Raji (cell line): ENCODE results near the gene PASK.
A peak's percentile ranks its signal among the peaks of the same experiment; 100 is the strongest.

Source experiments
- POLR2A ChIP-seq: IDR thresholded peaks from 2 replicates; pipeline ENCODE4 v1.6.1; 2011; ENCODE audit warnings: low read depth, low read length, control low read depth; ENCODE audit not compliant: insufficient read depth

PASK gene

GRCh38 chr2:241148891-241149674 is at the start of gene PASK:
PASK (minus strand) TSS chr2:241149472; CDS start chr2:241143032, 6,440 bp downstream.
- TF ChIP-seq POLR2A = peak; percentile 56

- no peak for TF ChIP-seq POLR2A
Measured at GRCh38 chr2:241198381-241199279, 49.4 kb upstream of the PASK start.

GRCh38 chr2:241197947-241198346 is 48.7 kb upstream of the PASK start:
- no peak for TF ChIP-seq POLR2A

GRCh38 chr2:241195506-241196130 is 46.3 kb upstream of the PASK start:
- TF ChIP-seq POLR2A = no peak

GRCh38 chr2:241194811-241195210 is 45.5 kb upstream of the PASK start:
- no peak for TF ChIP-seq POLR2A

- no peak for TF ChIP-seq POLR2A
Measured at GRCh38 chr2:241193271-241193670, 44.0 kb upstream of the PASK start.

GRCh38 chr2:241191081-241191480 is 41.8 kb upstream of the PASK start:
- no peak for TF ChIP-seq POLR2A

DNA sequence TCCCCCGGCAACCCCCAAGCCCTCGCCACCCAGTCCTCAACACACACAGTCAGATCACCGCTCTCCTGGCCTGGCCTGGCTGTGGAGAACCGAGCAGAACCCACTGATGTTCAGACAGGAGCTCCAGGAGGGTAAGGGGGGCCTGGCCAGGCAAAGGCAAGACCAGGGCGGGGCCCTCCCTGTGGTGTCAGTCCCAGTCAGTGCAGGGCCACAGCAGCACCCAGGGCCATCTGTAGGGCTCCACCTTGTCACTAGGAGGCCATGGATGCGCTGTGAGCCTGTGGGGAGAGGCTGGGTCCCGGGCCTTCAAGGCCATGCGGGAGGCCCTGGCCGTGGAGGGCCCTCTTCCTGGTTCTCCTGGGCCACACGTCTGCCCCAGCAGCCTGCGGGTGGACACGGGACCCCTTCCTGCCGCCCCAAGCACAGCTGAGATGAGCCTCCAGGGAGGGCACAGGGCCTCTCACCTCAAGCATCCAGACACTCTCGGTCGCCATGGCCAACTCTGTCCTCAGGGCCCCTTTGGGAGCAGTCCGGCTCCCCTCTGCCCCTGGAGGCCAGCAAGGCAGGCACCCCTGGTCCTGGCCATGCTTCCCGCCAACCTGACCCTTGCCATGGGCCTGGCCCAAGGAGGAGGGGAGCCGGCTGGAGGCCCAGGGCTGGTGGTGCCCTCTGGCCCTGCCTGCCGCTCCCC is 41.2 kb upstream of the PASK start:
- no peak for TF ChIP-seq POLR2A

DNA sequence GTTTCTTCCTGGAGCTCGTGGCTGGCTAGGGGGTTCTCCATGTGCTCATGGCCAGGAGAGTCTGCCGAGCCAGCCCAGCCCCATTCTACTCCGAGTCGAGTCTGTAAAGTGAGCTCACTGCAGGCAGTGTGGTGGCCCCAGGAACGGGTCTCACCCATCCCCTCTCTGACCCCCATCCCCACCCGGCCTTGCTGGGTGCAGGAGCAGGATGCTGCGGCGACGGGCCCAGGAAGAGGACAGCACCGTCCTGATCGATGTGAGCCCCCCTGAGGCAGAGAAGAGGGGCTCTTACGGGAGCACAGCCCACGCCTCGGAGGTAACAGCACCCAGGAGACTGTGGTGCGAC is 40.6 kb upstream of the PASK start:
- TF ChIP-seq POLR2A = no peak

DNA sequence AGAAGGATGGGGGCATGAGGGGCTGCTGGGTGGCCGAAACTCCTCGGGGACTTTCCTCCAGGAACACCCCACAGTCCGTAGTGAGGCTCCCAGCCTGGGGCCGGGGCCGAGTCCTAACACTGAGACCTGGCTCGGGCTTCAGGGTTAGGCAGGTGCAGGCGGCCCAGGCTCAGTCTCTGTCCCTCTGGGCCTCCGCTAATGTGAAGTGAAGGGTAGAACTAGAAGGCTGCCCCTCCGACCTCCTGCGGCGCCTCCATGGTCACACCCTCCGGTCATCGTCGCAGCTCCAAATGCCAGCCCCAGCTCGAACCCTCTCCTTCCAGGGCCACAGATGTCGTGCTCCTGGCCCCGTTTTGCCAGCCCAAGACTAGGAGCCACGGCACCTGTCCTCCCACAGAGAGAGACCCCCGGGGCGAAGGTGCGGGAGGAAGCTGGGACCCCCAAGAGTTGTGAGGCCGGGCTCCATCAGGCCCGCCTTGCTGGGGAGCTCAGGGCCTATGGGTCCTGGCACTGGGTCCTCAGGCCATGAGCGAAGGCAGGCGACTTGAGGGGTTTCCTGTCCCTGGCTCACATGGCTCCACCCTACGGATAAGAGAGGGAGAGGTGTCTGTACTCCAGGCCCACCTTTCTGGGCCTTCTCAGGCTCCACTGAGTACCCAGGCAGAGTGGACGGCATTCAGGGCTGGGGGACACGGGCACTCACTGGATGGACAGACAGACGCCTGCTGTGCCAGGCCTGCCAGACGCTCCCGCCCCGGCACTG is 40.0 kb upstream of the PASK start:
- no peak for TF ChIP-seq POLR2A

DNA sequence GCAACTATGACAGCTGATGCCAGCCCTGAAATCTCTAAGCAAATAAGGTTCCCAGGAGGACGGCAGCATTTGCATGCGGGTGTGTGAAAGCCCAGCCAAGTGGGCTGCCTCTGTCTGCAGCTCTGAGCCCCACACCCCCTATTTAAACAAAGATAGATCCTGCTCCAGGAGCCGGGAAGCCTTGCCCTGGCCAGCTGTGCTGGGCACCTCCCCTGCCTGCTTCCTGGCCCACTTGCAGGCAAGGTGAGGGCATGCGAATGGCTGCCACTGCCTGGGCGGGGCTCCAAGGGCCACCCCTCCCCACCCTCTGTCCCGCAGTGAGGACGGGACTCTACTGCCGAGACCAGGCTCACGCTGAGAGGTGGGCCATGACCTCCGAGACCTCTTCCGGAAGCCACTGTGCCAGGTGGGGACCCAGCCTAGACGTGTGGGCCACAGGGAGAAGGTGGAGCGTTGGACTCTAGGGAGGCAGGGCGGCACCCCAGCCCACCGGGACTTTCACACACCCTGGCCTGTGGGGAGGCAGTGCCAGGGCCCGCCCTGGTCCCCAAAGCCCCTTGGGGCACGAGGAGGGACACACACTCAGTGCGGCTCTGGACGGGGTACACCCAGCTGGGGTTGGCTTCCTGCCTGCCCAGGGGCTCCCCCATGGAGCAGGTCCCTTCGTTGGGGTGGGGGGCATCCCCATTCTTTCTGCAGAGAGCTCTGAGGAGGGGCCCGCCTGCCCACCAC is 39.3 kb upstream of the PASK start, which contains the start of gene ANO7:
Gene ANO7, plus strand, starts transcription at position 317 of the 732 bp plus-strand sequence. CDS start 1,387 bp downstream, outside the sequence.
- no peak for TF ChIP-seq POLR2A

GRCh38 chr2:241187918-241188234 is 38.6 kb upstream of the PASK start:
- TF ChIP-seq POLR2A = no peak

- no peak for TF ChIP-seq POLR2A
Measured at GRCh38 chr2:241187101-241187917, 38.0 kb upstream of the PASK start.
